Trophoblast cell (in vitro differentiated cells and primary cell): Measurements from ENCODE around the gene PGBD5.

ENCODE experiments used
- DNase-seq, 2 donors: peaks; one replicate each; pipeline ENCODE4 v3.0.0-alpha.2; 2016
- H2AFZ ChIP-seq: 2 replicates; pipeline ENCODE4 v1.6.1; 2013; ENCODE audit warnings: low read length, moderate library complexity, mild to moderate bottlenecking; ENCODE audit not compliant: insufficient read depth, poor library complexity
- H2AK5ac ChIP-seq: 2 replicates; pipeline ENCODE4 v1.6.1; 2013; ENCODE audit warnings: mild to moderate bottlenecking, low read length
- H2BK120ac ChIP-seq: 2 replicates; pipeline ENCODE4 v1.6.1; 2013; ENCODE audit warnings: low read length, mild to moderate bottlenecking, moderate library complexity; ENCODE audit not compliant: insufficient read depth, poor library complexity
- H2BK12ac ChIP-seq: 2 replicates; pipeline ENCODE4 v1.6.1; 2013; ENCODE audit warnings: mild to moderate bottlenecking, low read length, moderate library complexity
- H2BK5ac ChIP-seq: 2 replicates; pipeline ENCODE4 v1.6.1; 2013; ENCODE audit warnings: low read length, low read depth, moderate library complexity, mild to moderate bottlenecking; ENCODE audit not compliant: poor library complexity
- H3K14ac ChIP-seq: 2 replicates; pipeline ENCODE4 v1.6.1; 2013; ENCODE audit warnings: mild to moderate bottlenecking, low read length
- H3K18ac ChIP-seq: 2 replicates; pipeline ENCODE4 v1.6.1; 2013; ENCODE audit warnings: mild to moderate bottlenecking, low read length
- H3K23ac ChIP-seq: 2 replicates; pipeline ENCODE4 v1.6.1; 2013; ENCODE audit warnings: low read length
- H3K27ac ChIP-seq: 2 replicates; pipeline ENCODE4 v1.5.1; 2013; ENCODE audit warnings: low read depth, mild to moderate bottlenecking, inconsistent platforms, low read length, moderate library complexity
- H3K27me3 ChIP-seq: 2 replicates; pipeline ENCODE4 v1.6.1; 2013; ENCODE audit warnings: inconsistent platforms, mild to moderate bottlenecking, low read length, moderate library complexity; ENCODE audit not compliant: insufficient read depth
- H3K36me3 ChIP-seq, 2 experiments: 1 replicate in 1 of 2; 2 replicates in 1 of 2; pipeline ENCODE4 v1.6.1; 2013; ENCODE audit warnings: low read length in 2 of 2, mild to moderate bottlenecking in 2 of 2, moderate library complexity in 1 of 2; ENCODE audit not compliant: insufficient read depth in 2 of 2, control insufficient read depth in 1 of 2
- H3K4ac ChIP-seq: 2 replicates; pipeline ENCODE4 v1.6.1; 2013; ENCODE audit warnings: low read depth, mild to moderate bottlenecking, low read length, moderate library complexity
- H3K4me1 ChIP-seq, 2 experiments: 1 replicate in 1 of 2; 2 replicates in 1 of 2; pipeline ENCODE4 v1.6.1; 2013; ENCODE audit warnings: low read length in 2 of 2, mild to moderate bottlenecking in 2 of 2, moderate library complexity in 1 of 2; ENCODE audit not compliant: insufficient read depth in 2 of 2, control insufficient read depth in 1 of 2
- H3K4me2 ChIP-seq: 2 replicates; pipeline ENCODE4 v1.6.1; 2013; ENCODE audit warnings: inconsistent platforms, mild to moderate bottlenecking, low read length, moderate library complexity
- H3K4me3 ChIP-seq: 2 replicates; pipeline ENCODE4 v1.5.1; 2013; ENCODE audit warnings: mild to moderate bottlenecking, low read depth, low read length, inconsistent platforms
- H3K79me1 ChIP-seq: one replicate; pipeline ENCODE4 v1.6.1; 2013; ENCODE audit warnings: low read length
- H3K79me2 ChIP-seq: 2 replicates; pipeline ENCODE4 v1.6.1; 2013; ENCODE audit warnings: low read length, mild to moderate bottlenecking; ENCODE audit not compliant: control insufficient read depth, insufficient read depth, poor library complexity
- H3K9ac ChIP-seq: 2 replicates; pipeline ENCODE4 v1.6.1; 2013; ENCODE audit warnings: mild to moderate bottlenecking, low read length
- H3K9me3 ChIP-seq: 2 replicates; pipeline ENCODE4 v1.6.1; 2013; ENCODE audit warnings: low read depth, mild to moderate bottlenecking, control low read depth, inconsistent platforms, low read length; ENCODE audit not compliant: insufficient read depth
- H4K12ac ChIP-seq: 2 replicates; pipeline ENCODE4 v1.6.1; 2013; ENCODE audit warnings: low read depth, mild to moderate bottlenecking, low read length, moderate library complexity
- H4K8ac ChIP-seq: 2 replicates; pipeline ENCODE4 v1.6.1; 2013; ENCODE audit warnings: low read depth, mild to moderate bottlenecking, low read length, moderate library complexity
- H4K91ac ChIP-seq: one replicate; pipeline ENCODE4 v1.6.1; 2013; ENCODE audit warnings: low read depth, mild to moderate bottlenecking, low read length, moderate library complexity
- WGBS: extraction: QIAGEN DNeasy Blood & Tissue Kit; methylation state at CpG from one replicate; pipeline ENCODE4 v1.1.7; 2013; ENCODE audit warnings: missing lambda C conversion rate; ENCODE audit not compliant: insufficient read length, insufficient coverage; ENCODE audit errors: extremely low coverage; 5-methylcytosine and 5-hydroxymethylcytosine counted together

Gene PGBD5

DNA sequence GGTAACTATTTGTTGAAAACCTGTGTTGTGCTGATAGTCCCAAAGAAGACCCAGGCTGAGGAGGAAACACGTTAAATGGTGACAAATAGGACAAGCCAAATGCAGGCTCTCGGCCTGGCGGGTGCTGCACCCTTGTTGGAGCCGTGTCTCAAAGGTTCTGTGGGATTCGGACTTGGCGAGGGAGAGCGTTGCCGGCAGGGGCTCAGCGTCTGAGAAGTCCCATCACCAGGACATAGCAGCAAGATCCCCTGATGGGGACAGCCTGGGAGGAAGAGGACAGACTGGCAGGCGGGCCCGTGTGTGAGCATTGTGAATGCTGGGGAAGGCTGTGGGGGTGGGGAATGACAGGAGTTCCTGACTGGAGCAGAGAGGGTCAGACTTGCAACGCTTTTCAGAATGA lies 142.5 kb downstream of the PGBD5 start:
- peaks cover 2% of the 10 kb centered on the region for H3K9me3 ChIP-seq
- no peaks in the 10 kb centered on the region for H3K4me1 ChIP-seq
- no CpG with 5 or more reads among the region's 12 CpGs for WGBS
- H3K4me2 ChIP-seq: no peak overlapping the region
- H4K8ac ChIP-seq: no peak overlapping the region
- no peaks in the 10 kb centered on the region for H3K27me3 ChIP-seq
- no peak overlapping the region for H3K14ac ChIP-seq
- H2BK120ac ChIP-seq: no peak overlapping the region
- H2BK5ac ChIP-seq: no peak overlapping the region
- no peak for DNase-seq
- H3K9ac ChIP-seq: no peak overlapping the region
- H4K91ac ChIP-seq: no peak overlapping the region
- H3K27ac ChIP-seq: no peak overlapping the region
- no peak overlapping the region for H2BK12ac ChIP-seq
- no peak overlapping the region for H3K4ac ChIP-seq
- H2AFZ ChIP-seq: no peak overlapping the region
- H3K79me1 ChIP-seq: no peaks in the 10 kb centered on the region
- H3K79me2 ChIP-seq: peaks cover 1% of the 10 kb centered on the region
- H3K4me3 ChIP-seq: no peak overlapping the region
- H3K18ac ChIP-seq: no peak overlapping the region
- no peak overlapping the region for H2AK5ac ChIP-seq
- H3K36me3 ChIP-seq: peaks cover 32 to 34% of the 10 kb centered on the region in 2 experiments
- H4K12ac ChIP-seq: no peak overlapping the region
- H3K23ac ChIP-seq: no peak overlapping the region

DNA sequence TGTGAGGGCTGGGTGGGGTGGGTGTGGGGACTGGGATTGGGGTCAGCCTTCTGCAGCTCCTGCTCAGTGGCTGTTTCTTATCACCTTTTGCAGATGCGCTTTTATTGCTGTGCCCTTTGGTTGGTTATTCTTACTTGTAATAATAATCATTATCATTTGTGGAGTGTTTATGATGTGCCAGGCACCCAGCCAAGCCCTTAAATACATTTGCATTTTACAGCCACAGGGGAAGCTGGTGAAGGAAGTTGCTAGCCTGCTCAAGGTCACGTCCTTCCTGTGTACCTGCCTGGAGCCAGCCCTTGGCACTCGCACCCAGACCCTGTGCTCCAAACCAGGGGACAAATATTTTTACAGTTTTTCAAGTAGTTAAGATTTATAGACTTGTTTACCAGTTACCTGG lies 144.0 kb downstream of the PGBD5 start:
- Histone ChIP-seq H3K9me3 (peaks cover 2% of the 10 kb centered on the region), H2BK120ac (no peak overlapping the region), H3K27ac (no peak overlapping the region), H4K91ac (no peak overlapping the region), H3K4ac (no peak overlapping the region), H3K4me2 (no peak overlapping the region), H3K4me3 (no peak overlapping the region), H2AK5ac (no peak overlapping the region), H3K27me3 (no peaks in the 10 kb centered on the region), H4K8ac (no peak overlapping the region), H2BK12ac (no peak overlapping the region), H3K79me1 (no peaks in the 10 kb centered on the region), H3K36me3 (peaks cover 37 to 38% of the 10 kb centered on the region in 2 experiments), H3K18ac (no peak overlapping the region), H2BK5ac (no peak overlapping the region), H3K9ac (no peak overlapping the region), H3K4me1 (peaks cover 0 to 2% of the 10 kb centered on the region in 2 experiments), H2AFZ (no peak overlapping the region), H3K23ac (no peak overlapping the region), H4K12ac (no peak overlapping the region), H3K14ac (no peak overlapping the region), H3K79me2 (peaks cover 1% of the 10 kb centered on the region)
- no CpG with 5 or more reads among the region's 3 CpGs for WGBS
- DNase-seq: no peak

DNA sequence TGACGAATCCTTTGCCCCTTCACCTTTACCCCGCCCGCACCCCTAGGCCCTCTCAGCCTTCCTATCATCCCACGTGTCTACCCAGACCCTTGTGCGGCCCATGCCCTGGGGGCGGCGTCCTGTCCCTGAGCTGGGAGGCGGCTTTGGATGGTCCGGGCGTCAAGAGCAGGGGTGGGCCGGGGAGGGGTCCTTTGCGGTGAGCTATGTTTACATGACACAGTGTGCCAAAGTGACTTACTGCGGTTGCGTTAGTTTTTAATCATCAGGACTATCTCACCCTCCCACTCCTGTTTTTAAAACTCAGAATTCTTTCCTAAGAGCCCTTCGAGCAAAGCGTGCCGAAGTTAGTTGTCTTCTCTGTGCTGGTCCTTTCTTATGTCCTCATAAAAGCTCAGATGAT lies 144.6 kb downstream of the PGBD5 start:
- Histone ChIP-seq H3K79me2 (peaks cover 1% of the 10 kb centered on the region), H3K79me1 (no peaks in the 10 kb centered on the region), H3K18ac (no peak overlapping the region), H4K12ac (no peak overlapping the region), H2BK5ac (no peak overlapping the region), H3K27me3 (no peaks in the 10 kb centered on the region), H3K14ac (no peak overlapping the region), H2AFZ (no peak overlapping the region), H3K27ac (no peak overlapping the region), H4K91ac (no peak overlapping the region), H2BK12ac (no peak overlapping the region), H3K9me3 (peaks cover 2% of the 10 kb centered on the region), H3K9ac (no peak overlapping the region), H2AK5ac (no peak overlapping the region), H3K23ac (no peak overlapping the region), H3K4ac (no peak overlapping the region), H3K36me3 (peaks cover 38 to 41% of the 10 kb centered on the region in 2 experiments), H2BK120ac (no peak overlapping the region), H3K4me3 (no peak overlapping the region), H3K4me1 (peaks cover 0 to 2% of the 10 kb centered on the region in 2 experiments), H3K4me2 (no peak overlapping the region), H4K8ac (no peak overlapping the region)
- DNase-seq: no peak
- WGBS: no CpG with 5 or more reads among the region's 17 CpGs

DNA sequence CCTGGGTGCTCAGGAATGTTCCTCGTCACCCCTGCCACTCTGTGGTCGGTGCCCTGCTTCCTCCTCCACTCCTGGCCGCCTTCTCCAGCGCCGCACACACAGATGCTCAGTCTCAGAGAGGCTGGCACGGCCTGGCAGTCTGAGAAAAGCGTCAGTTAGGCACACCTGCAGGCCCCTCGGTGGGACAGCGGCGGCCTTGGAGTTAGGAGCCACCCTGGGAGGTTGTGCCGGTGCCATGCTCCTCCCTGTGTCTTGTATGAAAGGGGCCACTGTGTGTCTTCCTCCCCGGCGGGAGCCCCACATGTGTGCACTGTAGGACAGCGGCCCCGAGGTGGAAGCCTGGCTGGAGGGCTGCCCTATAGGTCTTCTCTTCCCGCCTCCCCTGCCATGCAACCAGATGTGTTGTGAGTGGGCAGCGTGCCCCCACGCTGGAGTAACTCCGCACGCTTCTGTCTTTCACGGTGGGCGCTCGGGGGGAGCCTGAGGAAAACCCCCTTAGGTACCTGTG lies 145.2 kb downstream of the PGBD5 start:
- H4K12ac ChIP-seq: no peak overlapping the region
- WGBS: no CpG with 5 or more reads among the region's 23 CpGs
- H3K23ac ChIP-seq: no peak overlapping the region
- no peak overlapping the region for H3K9ac ChIP-seq
- no peak for DNase-seq
- no peak overlapping the region for H3K4me2 ChIP-seq
- H3K4me3 ChIP-seq: peak overlapping the region; percentile 31
- H3K27me3 ChIP-seq: no peaks in the 10 kb centered on the region
- no peak overlapping the region for H3K4ac ChIP-seq
- peaks cover 1% of the 10 kb centered on the region for H3K79me2 ChIP-seq
- no peaks in the 10 kb centered on the region for H3K79me1 ChIP-seq
- peaks cover 2% of the 10 kb centered on the region for H3K9me3 ChIP-seq
- peaks cover 42 to 46% of the 10 kb centered on the region in 2 experiments for H3K36me3 ChIP-seq
- no peak overlapping the region for H2BK5ac ChIP-seq
- H2BK12ac ChIP-seq: no peak overlapping the region
- H4K8ac ChIP-seq: no peak overlapping the region
- no peak overlapping the region for H3K27ac ChIP-seq
- no peak overlapping the region for H3K18ac ChIP-seq
- no peak overlapping the region for H3K14ac ChIP-seq
- H2AK5ac ChIP-seq: no peak overlapping the region
- H4K91ac ChIP-seq: no peak overlapping the region
- H2BK120ac ChIP-seq: no peak overlapping the region
- peaks cover 0 to 2% of the 10 kb centered on the region in 2 experiments for H3K4me1 ChIP-seq
- no peak overlapping the region for H2AFZ ChIP-seq
